GM19468 (cell line): ENCODE results near the gene ZSCAN1.
A peak's percentile ranks its signal among the peaks of the same experiment; 100 is the strongest.
"Not testable (repeated sequence)": the region's sequence is repeated elsewhere in the genome, so short reads cannot be mapped to it uniquely, and the experiment has no call there.

Experiments used
- ATAC-seq: cut with Tn5 transposase; IDR thresholded peaks from one replicate; pipeline ENCODE4 v1.9.1; 2021; ENCODE audit warnings: mild to moderate bottlenecking, moderate library complexity, moderate number of reproducible peaks; ENCODE audit not compliant: unreplicated experiment; ENCODE audit errors: extremely low read depth

The ZSCAN1 gene, protein sequence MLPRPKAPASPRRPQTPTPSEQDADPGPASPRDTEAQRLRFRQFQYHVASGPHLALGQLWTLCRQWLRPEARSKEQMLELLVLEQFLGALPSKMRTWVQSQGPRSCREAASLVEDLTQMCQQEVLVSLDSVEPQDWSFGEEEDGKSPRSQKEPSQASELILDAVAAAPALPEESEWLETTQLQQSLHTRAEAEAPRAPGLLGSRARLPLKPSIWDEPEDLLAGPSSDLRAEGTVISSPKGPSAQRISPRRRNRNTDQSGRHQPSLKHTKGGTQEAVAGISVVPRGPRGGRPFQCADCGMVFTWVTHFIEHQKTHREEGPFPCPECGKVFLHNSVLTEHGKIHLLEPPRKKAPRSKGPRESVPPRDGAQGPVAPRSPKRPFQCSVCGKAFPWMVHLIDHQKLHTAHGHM

DNA sequence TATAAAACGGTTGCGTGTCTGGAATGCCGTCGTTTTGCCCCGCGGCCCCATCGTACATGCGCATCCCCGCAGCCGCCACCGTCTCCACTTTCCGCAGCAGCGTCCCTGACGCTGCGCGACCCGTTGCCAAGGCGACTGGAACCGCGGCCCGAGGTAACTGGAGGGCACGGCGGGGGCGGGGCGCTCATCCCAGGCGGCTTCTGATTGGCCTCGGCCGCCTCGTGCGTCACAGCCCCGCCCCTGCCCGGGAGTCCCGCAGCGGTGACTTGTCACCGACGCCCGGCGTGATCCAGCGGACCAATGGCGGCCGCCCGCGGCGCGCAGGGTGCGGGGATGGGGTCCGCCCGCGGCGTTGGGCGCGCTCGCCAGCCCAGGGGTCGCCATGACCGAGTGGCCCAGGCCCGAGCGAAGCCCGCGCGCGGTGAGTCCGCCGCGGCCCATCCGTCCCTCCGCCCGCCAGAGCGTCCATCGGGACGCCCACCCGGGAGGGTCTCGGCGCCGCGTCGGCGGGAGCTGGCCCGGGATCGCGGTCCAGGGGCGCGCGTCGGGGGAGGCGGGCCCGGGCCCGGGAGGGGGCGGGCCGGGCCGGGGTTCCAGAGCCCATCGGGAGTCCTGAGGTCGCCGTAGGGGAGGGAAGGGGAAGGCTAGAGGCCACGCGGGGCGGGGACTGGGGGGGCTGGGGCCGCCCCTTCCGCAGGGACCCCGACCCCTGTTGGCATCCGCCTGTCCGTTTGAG, at the start of gene ZSCAN1:
Gene ZSCAN1 (plus strand): TSS at position 285 of the 736 bp plus-strand sequence. CDS start 3,812 bp downstream, outside the sequence.
- ATAC-seq, result no peak

DNA sequence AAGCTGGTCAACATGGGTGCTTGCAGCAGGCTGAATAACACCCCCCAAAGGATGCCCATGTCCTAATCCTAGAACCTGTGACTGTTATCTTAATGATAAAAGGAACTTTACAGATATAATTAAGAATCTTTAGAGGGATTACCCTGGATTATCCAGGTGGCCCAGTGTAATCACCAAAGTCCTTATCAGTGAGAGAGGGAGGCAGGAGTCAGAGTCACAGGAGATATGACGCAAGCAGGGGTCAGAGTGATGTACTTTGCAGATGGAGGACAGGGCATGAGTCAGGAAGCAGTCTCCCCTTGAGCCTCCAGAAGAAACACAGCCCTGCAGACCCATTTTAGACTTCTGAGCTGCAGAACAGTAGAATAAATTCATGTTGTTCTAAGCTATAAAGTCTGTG, 41.0 kb upstream of the ZSCAN1 start:
- no peak for ATAC-seq

DNA sequence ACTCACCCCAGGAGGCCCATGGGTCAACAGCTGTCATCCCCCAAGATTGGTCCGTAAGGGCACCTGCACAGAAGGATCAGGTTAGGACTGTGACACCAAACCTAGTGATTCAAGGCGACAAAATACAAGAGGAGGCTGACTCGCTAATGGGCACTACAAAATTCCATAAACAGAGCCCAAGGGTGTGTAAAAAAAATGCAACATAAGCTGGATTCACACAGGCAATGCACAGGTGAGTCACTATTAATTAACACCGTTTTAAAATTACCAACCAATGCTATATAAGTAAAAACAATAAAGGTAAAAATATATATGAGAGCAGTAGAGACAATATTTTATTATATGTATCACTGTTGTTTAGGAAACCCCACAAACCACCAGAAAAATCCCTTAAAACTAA, 33.1 kb upstream of the ZSCAN1 start:
- ATAC-seq, result no peak

DNA sequence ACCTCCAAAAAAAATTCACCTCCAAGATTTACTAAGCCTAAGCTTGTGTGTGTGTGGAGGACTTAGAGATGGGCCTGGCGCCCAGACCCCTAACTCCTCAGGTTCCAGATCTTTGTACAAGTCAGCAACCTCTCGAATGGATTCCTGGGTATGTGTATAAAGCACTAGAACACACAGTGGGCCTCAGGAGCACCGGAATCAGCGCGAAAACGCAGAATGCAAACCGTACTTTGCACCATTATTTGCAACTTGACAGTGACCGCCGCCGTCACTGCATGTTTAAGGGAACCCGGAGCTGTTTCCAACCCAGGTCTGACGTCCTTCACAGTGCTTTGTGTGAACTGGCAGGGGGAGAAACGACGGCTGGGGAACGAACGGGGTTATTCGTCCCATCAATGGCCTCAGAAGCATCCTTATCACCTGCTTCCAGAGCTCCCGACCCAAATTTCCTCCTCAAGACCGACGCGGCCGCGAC, 31.9 kb upstream of the ZSCAN1 start:
- ATAC-seq, result no peak

DNA sequence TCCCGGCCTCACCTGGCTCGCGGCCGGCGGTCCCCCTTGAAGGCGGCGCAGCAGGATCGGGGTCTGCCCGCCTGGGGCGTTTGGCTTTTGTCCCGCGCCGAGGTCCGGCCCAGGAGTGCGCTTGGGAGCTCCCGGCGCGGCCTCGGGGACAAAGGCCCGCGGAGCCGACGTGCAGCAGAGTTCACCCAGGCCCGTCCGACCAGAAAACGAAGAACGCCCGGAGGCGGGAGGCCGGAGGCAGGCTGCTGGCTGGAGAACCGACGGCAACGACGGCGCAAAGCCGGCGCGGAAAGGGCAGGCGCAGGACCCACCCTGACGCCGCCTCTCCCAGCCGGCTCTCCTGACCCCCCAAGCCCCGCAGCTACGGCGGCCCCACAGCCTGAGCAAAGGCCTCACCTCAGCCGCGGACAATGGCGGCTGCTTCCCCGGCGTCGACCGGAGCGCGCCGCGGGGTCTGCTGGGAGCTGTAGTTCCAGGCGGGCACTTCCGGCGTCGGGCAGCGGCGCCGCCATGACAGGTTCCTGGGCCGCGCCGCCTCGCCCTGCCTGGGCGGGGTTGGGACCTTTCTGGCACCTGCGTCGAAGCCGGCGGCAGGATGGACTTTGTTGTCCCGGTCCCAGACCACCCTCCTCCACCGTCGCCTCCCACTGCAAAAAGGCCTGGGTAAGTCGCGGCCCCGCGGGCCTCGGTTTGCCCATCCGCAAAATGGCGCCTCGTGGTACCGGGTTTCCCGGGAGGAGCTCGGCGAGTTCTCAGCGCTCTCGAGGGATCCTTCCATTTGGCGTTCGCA, 31.2 kb upstream of the ZSCAN1 start, which contains the start of gene ZNF606:
Gene ZNF606 (minus strand): TSS at position 437 of the 790 bp plus-strand sequence. CDS start 1,501 bp downstream, outside the sequence.
- ATAC-seq, result peak; percentile 81

DNA sequence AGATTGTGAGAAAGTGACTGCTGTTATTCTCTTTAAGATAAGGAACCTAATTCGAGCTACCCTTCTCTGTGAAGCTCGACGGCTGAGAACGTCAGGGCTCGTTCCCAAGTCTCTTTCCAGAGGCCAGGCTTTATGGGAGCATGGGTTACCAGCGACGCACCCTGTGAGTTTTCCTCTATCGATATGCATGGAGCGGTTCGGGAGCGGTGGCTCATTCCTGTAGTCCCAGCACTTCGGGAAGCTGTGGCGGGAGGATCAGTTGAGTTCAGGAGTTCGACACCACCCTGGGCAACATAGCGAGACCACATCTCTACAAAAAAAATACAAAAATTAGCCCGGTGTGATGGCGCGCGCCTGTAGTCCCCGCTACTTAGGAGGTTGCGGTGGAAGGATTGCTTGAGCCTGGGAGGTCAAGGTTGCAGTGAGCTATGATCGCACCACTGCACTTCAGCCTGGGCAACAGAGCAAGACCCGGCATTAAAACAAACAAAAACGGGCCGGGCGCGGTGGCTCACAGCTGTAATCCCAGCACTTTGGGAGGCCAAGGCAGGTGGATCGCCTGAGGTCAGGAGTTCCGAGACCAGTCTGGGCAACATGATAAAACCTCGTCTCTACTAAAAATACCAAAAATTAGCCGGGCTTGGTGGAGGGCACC, 30.5 kb upstream of the ZSCAN1 start:
- no peak for ATAC-seq

DNA sequence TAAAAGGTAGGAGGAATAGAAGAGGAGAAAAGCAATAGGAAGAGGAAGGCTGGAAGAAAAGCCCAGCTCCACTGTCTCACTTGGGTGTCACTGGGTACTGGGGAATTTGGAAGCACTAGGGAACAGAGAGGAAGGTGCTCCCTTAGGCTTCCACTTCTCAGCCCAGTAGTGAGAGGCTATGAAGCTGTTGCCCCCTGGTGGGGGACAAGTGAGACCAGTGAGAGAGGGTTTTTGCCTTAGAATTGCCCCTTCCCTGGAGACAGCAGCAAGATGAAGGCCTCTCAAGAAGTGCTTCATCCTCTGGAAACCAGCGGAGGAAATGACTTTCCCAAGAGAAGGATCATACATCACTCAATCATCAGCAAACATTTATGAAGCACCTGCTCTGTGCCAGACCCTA, 26.5 kb upstream of the ZSCAN1 start:
- ATAC-seq, result no peak

DNA sequence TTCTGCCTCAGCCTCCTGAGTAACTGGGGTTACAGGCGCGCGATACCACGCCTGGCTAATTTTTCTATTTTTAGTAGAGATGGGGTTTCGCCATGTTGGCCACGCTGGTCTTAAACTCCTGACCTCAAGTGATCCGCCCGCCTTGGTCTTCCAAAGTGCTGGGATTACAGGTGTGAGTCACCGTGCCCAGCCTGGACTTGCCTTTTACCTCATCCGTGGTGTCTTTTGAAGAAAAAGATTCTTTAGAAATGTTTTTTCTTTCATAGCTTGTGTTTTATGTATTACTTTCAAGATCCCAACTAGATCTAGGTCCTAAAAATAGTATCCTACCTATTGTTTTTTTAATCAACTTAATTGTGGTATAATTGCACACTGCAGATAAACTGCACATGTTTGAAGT, 24.9 kb upstream of the ZSCAN1 start:
- not testable (repeated sequence) for ATAC-seq

DNA sequence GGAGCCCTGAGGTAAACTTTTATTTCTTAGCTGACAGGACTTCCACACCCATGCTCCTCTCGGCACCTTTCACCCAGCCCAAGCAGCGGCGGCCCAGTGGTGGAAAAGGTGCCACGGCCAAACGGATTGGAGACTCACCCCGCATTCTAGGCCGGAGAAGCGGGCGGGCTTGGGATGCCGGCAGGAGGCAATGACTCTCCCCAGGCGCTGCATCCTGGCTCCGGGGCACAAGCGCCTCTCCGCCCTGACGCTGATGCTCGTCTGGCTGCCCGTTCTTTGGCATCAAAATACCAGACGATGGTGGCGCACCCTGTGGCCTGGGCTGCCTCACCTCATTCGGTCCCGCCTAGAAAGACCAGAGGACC, 24.5 kb upstream of the ZSCAN1 start:
- ATAC-seq, result no peak

DNA sequence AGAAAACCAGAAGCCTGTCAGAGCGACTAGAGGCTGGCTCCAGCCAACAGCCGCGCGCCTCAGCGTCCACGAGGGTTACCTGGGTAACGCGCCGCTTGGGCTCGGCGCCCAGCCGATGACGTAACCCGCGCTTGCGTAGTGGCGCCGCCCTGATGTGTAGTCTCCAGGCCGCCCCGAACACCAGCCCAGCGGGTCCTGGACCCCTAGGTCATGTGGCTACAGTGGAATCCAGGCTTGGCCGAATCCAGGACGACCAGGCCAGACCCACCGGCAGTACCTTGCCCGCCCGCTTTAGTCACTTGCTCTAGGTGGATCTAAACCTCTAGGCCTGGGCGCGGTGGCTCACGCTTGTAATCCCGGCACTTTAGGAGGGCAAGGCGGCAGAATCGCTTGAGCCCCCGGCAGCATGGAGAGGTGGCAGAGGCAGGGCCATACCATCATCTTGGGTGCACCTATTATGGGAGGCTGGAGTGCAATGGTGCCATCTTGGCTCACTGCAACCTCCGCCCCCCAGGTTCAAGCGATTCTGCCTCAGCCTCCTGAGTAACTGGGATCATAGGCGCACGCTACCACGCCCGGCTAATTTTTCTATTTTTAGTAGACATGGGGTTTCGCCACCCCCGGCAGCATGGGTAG, 24.0 kb upstream of the ZSCAN1 start:
- ATAC-seq, result peak; percentile 68

DNA sequence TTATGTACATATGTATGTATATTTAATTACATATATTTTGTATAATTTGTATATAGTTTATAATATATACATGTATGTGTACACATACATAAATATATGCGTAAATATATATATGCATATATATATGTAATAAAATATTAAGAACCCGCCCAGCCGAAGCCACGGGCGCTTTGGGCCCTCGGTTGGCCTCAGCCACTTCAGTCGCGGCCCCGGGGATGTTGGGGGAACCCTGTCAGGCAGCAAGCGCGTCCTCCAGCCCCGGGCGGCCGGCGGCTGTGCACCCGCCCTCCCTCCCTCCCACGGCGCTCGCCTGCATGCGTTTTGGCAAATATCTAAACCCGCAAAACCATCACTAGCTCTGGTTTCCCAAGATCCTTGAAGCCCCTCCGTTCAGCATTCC, 23.3 kb upstream of the ZSCAN1 start:
- no peak for ATAC-seq

DNA sequence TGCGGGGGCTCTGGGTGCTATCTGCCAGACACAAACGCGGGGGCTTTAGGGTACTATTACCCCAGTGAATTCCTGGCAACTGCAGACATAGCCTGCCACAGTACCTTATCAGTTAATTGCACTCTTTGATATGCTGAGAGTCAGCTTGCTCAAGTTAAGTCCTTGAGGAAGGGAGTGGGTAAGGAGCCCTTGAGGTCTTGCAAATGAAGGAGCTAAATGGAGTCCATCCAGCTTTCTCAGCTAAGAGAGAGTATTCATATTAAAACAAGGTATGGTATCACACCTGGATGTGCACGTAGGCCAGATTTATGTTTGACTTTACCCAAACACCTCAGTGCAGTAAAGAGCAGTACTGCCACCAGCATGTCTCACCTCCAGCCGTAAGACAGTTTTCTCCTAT, 19.7 kb upstream of the ZSCAN1 start:
- no peak for ATAC-seq

DNA sequence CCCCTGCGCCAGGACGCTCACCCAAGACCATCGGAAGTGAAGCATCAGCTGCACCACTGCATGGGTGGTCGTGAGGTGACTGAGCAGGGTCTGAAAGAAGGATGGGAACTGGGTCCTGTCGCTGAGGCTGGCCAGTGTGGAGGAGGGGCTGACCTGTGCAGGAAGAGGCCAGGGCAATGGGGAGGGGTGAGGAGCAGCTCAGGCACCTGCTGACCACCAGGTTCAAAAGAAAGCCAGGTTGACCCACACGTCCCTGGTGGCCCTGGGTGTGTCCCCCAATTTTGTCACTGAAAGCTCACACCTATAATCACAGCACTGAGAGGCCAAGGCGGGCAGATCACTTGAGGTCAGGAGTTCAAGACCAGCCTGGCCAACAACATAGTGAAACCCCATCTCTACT, 13.7 kb upstream of the ZSCAN1 start:
- ATAC-seq, result no peak

DNA sequence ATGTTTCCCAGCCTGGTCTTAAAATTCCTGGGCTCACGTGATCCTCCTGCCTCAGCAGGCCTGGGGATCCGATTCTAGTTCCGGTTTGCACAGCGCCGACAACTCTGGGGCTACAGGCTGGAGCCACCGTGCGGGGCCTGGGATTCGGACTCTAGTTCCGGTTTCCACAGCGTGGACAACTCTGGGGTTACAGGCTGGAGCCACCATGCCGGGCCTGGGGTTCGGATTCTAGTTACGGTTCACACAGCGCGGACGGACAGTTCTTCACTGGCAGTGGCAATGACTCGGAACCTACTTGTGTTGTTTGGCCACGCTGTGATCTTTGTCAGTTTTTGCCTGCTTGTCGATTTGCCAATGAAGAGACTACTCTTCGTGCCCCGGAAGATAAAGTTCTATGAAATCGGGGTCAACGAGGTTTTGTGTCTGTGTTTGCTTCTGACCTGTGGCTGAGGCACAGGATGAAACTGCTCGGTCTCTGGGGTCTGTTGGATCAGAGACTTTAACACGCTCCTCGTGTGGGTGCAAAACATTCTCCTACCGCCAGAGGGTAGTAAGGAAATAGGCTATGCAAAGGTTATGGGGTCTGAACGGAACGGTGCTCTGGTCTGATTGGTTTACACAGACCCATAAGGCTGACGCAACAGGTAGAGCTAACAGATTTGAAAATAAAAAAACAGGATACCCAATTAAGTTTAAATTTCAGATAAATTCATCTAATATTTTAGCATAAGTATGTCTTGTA, 12.1 kb upstream of the ZSCAN1 start:
- ATAC-seq, result no peak

DNA sequence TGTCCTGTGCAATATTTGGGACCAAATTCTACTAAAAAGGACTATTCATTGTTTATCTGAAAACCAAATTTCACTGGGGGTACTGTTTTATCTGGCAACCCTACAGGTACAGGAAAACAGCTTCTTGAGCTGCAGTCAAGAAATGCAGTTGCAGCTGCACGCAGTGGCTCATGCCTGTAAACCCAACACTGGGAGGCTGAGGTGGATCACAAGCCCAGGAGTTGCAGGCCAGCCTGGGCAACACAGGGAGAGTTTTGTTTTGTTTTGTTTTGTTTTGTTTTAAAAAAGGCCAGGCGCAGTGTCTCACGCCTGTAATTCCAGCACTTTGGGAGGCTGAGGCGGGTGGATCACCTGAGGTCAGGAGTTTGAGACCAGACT, 11.6 kb upstream of the ZSCAN1 start:
- no peak for ATAC-seq

DNA sequence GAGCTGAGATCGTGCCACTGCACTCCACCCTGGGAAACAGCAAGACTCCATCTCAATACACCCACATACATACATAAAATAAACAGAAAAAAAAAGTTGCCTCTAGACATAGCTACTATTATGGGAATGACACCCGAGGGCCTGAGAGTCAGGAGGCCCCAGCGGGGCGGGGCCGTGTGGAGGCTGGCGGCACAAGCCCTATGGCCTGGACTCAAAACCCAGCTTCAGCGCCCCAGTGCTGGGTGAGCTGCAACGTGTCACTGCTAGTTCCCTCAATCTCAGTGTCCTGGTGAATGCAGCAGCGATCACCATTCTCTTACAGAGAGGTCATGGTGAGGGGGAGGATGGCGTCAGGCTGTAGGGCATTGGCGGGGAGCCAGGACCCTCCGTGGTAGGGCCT, 9.2 kb upstream of the ZSCAN1 start:
- no peak for ATAC-seq

DNA sequence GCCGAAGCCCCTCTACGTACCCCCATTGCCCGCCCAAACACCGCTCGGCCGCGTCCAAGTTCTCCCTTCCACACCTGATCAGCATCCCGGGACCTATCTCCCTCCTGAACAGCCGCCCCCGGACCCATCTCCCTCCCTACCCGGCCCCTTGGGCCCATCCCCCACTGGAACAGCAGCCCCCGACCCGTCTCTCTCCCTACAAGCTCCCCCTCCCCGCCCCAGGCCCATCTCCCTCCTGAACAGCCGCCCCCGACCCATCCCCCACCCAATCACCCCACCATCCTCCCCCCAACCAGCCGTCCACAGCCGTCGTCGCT, 610 bp downstream of the ZSCAN1 start:
- ATAC-seq, result no peak

DNA sequence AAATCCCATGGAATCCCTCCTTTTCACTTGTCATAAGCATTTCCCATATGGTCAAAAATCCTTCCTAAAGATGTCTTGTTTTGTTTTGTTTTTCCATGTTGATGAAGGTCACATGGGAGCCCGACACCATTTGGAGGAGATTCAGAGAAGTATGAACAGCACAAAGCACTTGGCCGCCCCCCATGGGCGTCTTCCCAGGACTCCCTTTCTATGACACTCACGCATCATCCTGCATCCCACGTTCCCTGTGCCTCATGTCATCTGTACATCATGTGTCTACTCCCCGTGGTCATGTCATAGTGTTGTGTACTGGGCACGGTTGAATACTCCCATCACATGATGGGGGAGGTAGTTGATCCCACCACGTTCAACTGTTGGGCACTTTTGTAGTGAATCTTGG, 2.0 kb downstream of the ZSCAN1 start:
- no peak for ATAC-seq
